ENCODE data around the gene MARCHF4.

MARCHF4 gene

DNA sequence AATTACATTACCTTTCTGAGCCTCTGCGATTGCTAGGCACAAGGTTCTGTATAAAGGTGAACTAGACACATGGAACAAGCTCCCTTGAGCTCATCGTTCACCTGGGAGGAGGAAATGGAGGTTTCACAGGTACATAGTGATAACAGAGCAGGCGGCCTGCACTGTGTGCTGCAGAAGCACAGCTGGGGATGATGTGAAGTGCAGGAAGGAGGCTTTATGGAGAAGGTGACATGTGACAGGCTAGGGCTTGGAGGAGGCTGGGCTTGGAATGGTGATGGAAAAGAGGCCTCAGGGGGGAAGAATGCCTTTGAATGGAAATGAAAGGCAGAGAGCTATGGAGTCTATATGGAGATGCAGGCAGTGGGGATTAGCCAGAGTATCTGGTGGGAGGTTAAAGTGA is 22.9 kb downstream of the MARCHF4 start:
- DNase-seq (ENCODE audit: insufficient read length, low spot score): no peak
- FAIRE-seq: no peak
- TF ChIP-seq, protein P1, sequence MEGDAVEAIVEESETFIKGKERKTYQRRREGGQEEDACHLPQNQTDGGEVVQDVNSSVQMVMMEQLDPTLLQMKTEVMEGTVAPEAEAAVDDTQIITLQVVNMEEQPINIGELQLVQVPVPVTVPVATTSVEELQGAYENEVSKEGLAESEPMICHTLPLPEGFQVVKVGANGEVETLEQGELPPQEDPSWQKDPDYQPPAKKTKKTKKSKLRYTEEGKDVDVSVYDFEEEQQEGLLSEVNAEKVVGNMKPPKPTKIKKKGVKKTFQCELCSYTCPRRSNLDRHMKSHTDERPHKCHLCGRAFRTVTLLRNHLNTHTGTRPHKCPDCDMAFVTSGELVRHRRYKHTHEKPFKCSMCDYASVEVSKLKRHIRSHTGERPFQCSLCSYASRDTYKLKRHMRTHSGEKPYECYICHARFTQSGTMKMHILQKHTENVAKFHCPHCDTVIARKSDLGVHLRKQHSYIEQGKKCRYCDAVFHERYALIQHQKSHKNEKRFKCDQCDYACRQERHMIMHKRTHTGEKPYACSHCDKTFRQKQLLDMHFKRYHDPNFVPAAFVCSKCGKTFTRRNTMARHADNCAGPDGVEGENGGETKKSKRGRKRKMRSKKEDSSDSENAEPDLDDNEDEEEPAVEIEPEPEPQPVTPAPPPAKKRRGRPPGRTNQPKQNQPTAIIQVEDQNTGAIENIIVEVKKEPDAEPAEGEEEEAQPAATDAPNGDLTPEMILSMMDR (IDR thresholded peaks at IDR 0.05; ENCODE audit: insufficient read depth, missing control alignments): no peak

GRCh38 chr2:216348756-216349308 is 23.5 kb downstream of the MARCHF4 start:
- TF ChIP-seq, protein P1 (IDR thresholded peaks at IDR 0.05; ENCODE audit: insufficient read depth, missing control alignments): no peak
- FAIRE-seq: no peak
- no peak for DNase-seq (ENCODE audit: insufficient read length, low spot score)

DNA sequence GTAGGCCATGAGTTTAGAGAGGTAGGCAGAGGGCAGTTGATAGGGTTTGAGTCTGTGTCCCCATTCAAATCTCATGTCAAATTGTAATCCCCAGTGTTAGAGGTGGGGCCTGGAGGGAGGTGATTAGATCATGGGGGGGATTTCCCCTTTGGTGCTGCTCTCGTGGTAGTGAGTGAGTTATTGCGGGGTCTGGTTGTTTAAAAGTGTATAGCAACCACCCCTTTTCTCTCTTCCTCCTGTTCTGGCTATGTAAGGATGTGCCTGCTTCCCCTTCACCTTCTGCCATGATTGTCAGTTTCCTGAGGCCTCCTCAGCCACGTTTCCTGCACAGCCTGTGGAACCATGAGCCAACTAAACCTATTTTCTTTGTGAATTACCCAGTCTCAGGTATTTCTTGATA is 25.5 kb downstream of the MARCHF4 start:
- FAIRE-seq (no peak), DNase-seq (ENCODE audit: insufficient read length, low spot score) (no peak)
- TF ChIP-seq, protein P1 (IDR thresholded peaks at IDR 0.05; ENCODE audit: insufficient read depth, missing control alignments): no peak

DNA sequence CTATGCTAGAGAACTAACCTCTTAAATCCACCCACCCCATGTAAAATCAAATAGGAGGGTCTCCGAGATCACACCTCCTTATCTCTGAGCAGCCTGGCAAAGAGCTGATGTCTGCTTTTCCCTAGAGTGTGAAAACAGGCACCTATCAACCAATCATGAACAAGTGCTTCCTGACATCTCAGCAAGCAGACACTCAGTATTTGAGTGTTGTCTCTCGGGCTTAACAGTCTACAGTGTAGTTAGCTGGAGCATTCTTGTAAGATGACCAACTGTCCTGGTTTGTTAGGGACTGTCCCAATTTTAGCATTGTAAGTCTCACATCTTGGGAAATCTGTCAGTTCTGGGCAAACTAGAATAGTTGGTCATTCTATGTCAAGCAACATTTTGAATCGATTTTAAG is 26.4 kb downstream of the MARCHF4 start:
- DNase-seq (ENCODE audit: insufficient read length, low spot score): no peak
- TF ChIP-seq, protein P1 (IDR thresholded peaks at IDR 0.05; ENCODE audit: insufficient read depth, missing control alignments): no peak
- no peak for FAIRE-seq

- TF ChIP-seq, protein P1 (IDR thresholded peaks at IDR 0.05; ENCODE audit: insufficient read depth, missing control alignments): no peak
- DNase-seq (ENCODE audit: insufficient read length, low spot score) (no peak), FAIRE-seq (no peak)
Observed at GRCh38 chr2:216344950-216345300, 27.4 kb downstream of the MARCHF4 start.

DNA sequence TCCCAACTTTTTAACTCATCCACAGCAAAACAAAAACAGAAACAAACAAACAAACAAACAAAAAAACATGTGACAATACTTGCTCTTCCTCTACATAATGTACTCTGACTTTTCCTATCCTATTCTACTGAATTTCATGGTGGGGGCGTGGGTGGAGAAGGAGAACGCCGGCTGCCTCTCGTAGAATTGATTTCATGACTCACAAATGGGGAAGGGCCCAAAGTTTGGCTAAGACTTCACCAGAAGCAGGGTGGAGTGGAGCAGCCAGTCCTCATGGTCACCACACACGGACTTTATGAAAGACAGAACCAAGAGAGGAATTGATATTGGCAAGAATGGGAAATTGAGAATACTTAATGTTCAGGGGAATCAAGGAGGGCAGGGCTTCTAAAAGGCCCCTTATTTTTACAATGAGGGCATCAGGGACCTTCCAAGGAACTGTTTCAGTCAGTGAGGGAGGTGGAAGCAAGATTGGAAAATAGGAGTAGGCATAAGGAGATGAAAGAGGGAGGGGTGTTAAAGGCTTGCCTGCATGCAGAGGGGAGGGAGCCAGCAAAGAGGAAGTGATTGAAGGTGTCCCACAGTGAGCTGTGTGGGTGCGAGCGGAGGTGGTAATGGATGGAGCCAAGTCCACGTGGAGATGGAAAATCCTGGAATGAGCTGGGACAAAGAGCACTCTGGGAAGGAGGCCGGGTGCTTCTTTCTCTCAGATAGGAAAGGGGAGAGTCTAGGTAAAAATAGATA is 27.9 kb downstream of the MARCHF4 start:
- TF ChIP-seq, protein P1 (IDR thresholded peaks at IDR 0.05; ENCODE audit: insufficient read depth, missing control alignments): no peak
- FAIRE-seq (no peak), DNase-seq (ENCODE audit: insufficient read length, low spot score) (no peak)

All from D721Med (cell line).